Measurements from ENCODE around the gene OR9Q1. TPM values are rescaled to one million over a fixed set of nuclear protein-coding genes. Genes with fewer than 3 reads are reported as not detected.
A peak's percentile ranks its signal among the peaks of the same experiment; 100 is the strongest.

Gene OR9Q1
- total RNA-seq, 2 donors from 2014 or later: not detected

GRCh38 chr11:58027341-58027740 lies 3.7 kb downstream of the OR9Q1 start:
- DNase-seq: no peak
- TF ChIP-seq, protein P1, sequence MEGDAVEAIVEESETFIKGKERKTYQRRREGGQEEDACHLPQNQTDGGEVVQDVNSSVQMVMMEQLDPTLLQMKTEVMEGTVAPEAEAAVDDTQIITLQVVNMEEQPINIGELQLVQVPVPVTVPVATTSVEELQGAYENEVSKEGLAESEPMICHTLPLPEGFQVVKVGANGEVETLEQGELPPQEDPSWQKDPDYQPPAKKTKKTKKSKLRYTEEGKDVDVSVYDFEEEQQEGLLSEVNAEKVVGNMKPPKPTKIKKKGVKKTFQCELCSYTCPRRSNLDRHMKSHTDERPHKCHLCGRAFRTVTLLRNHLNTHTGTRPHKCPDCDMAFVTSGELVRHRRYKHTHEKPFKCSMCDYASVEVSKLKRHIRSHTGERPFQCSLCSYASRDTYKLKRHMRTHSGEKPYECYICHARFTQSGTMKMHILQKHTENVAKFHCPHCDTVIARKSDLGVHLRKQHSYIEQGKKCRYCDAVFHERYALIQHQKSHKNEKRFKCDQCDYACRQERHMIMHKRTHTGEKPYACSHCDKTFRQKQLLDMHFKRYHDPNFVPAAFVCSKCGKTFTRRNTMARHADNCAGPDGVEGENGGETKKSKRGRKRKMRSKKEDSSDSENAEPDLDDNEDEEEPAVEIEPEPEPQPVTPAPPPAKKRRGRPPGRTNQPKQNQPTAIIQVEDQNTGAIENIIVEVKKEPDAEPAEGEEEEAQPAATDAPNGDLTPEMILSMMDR (IDR thresholded peaks at IDR 0.05): no peak
- no peak for TF ChIP-seq POLR2A (IDR thresholded peaks at IDR 0.05)
- WGBS, 2 donors: 62 to 66% methylated on average over 4 of the region's 4 CpGs
- no peak for ATAC-seq
- no peak overlapping the region for H3K4me3 ChIP-seq
- no peaks in the 10 kb centered on the region for H3K36me3 ChIP-seq (replicated peaks in 1 of 2; ENCODE audit: insufficient read depth in 1 of 2, low read depth in 2 of 2)
- no peaks in the 10 kb centered on the region for H3K9me3 ChIP-seq
- H3K27me3 ChIP-seq: no peaks in the 10 kb centered on the region
- peaks cover 34% of the 10 kb centered on the region for H3K4me1 ChIP-seq
- H3K27ac ChIP-seq: peak overlapping the region in 2 of 4 donors; percentile 74 to 78
- intact Hi-C loops (cut with DNase I): no loop called here

- 27 to 35% methylated on average over 6 of the region's 6 CpGs for WGBS, 2 donors
- peak; percentile 58 for ATAC-seq
- H3K9me3 ChIP-seq: no peaks in the 10 kb centered on the region
These were observed 5.2 kb downstream of the OR9Q1 start for GRCh38 chr11:58028687-58029411.

DNA sequence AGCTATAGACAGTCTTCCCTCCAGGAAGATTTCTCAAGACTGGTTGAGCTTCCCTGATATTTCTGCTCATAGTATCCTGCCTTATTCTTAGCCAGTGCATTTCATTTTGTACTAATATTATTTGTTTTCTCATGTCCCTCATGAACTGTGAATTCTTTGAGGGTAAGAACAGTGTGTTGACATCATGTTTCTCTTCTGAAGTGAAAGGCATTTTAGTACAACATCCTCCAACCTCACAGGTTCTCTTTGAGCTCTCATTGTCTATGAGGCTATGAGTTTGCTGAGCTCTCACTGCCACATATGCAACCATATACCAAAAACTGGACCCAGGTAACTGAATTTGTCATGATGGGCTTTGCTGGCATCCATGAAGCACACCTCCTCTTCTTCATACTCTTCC lies 7.0 kb downstream of the OR9Q1 start, which contains the start of gene OR6Q1:
TSS of gene OR6Q1 (plus strand) at position 301 of the 400 bp plus-strand sequence. CDS start at position 301, 0 bp downstream.
- ATAC-seq: no peak
- H3K27ac ChIP-seq: peak within 1 kb of the TSS in 3 of 4 donors; percentile 30 to 78 (median 74)
- intact Hi-C loops (cut with DNase I): no loop called here
- H3K27me3 ChIP-seq: no peaks in the 10 kb centered on the region
- H3K9me3 ChIP-seq: no peaks in the 10 kb centered on the region
- TF ChIP-seq, protein P1 (IDR thresholded peaks at IDR 0.05): no peak
- no peak for TF ChIP-seq POLR2A (IDR thresholded peaks at IDR 0.05)
- no peak for DNase-seq
- no peaks in the 10 kb centered on the region for H3K36me3 ChIP-seq (replicated peaks in 1 of 2; ENCODE audit: insufficient read depth in 1 of 2, low read depth in 2 of 2)
- H3K4me3 ChIP-seq: no peak within 1 kb of the TSS
- H3K4me1 ChIP-seq: peaks cover 22% of the 10 kb centered on the region

More at GRCh38 chr11:58028687-58029411, 5.2 kb downstream of the OR9Q1 start:
- H3K36me3 ChIP-seq (replicated peaks in 1 of 2; ENCODE audit: insufficient read depth in 1 of 2, low read depth in 2 of 2): no peaks in the 10 kb centered on the region
- TF ChIP-seq POLR2A (IDR thresholded peaks at IDR 0.05): no peak
- TF ChIP-seq, protein P1 (IDR thresholded peaks at IDR 0.05): no peak
- peak in 2 of 4 donors; percentile 17 to 25 for DNase-seq
- H3K27ac ChIP-seq: peak overlapping the region; percentile 26 to 78 (median 66)
- H3K27me3 ChIP-seq: no peaks in the 10 kb centered on the region
- no peak overlapping the region for H3K4me3 ChIP-seq
- intact Hi-C loops (cut with DNase I): no loop called here
- H3K4me1 ChIP-seq: peaks cover 34% of the 10 kb centered on the region

GRCh38 chr11:58034471-58034870 lies 10.8 kb downstream of the OR9Q1 start:
- H3K4me3 ChIP-seq: no peak overlapping the region
- no peak overlapping the region for H3K27ac ChIP-seq
- H3K36me3 ChIP-seq (replicated peaks in 1 of 2; ENCODE audit: insufficient read depth in 1 of 2, low read depth in 2 of 2): no peaks in the 10 kb centered on the region
- ATAC-seq (no peak), DNase-seq (no peak)
- H3K4me1 ChIP-seq: peaks cover 9% of the 10 kb centered on the region
- no peaks in the 10 kb centered on the region for H3K27me3 ChIP-seq
- no peak for TF ChIP-seq POLR2A (IDR thresholded peaks at IDR 0.05)
- TF ChIP-seq, protein P1 (IDR thresholded peaks at IDR 0.05): no peak
- WGBS, 2 donors: 68 to 79% methylated on average over 2 of the region's 2 CpGs
- intact Hi-C loops (cut with DNase I): no loop called here
- H3K9me3 ChIP-seq: peaks cover 0 to 4% (median 0%) of the 10 kb centered on the region in 3 donors

- ATAC-seq: peak; percentile 82
- no peak overlapping the region for H3K4me3 ChIP-seq
These were observed 15.9 kb downstream of the OR9Q1 start for GRCh38 chr11:58039589-58039988.

More at GRCh38 chr11:58039589-58039988, 15.9 kb downstream of the OR9Q1 start:
- Histone ChIP-seq H3K36me3 (replicated peaks in 1 of 2; ENCODE audit: insufficient read depth in 1 of 2, low read depth in 2 of 2) (no peaks in the 10 kb centered on the region), H3K27me3 (no peaks in the 10 kb centered on the region), H3K4me1 (peaks cover 19% of the 10 kb centered on the region), H3K27ac (peak overlapping the region in 3 of 4 donors; percentile 12 to 70 (median 57)), H3K9me3 (peaks cover 0 to 4% (median 0%) of the 10 kb centered on the region in 3 donors)
- DNase-seq: no peak
- TF ChIP-seq, protein P1 (IDR thresholded peaks at IDR 0.05): no peak
- no peak for TF ChIP-seq POLR2A (IDR thresholded peaks at IDR 0.05)
- intact Hi-C loops (cut with DNase I): no loop called here
